ENCODE data around the gene TIGD4.

- no peak for TF ChIP-seq MAX (IDR thresholded peaks at IDR 0.05)
- TF ChIP-seq RAD21 (conservative IDR thresholded peaks at IDR 0.05 in 1 of 2, IDR thresholded peaks at IDR 0.05 in 1 of 2): no peak
- no peak for TF ChIP-seq HDAC2 (IDR thresholded peaks at IDR 0.05)
- no peak for TF ChIP-seq CTCF (IDR thresholded peaks at IDR 0.05)
- no peak for TF ChIP-seq MAFK (IDR thresholded peaks at IDR 0.05; ENCODE audit: partially characterized antibody)
- TF ChIP-seq POLR2A (IDR thresholded peaks at IDR 0.05; ENCODE audit: low read length): no peak
These were observed 45.8 kb upstream of the TIGD4 start for GRCh38 chr4:152825336-152825735.
